HUES48 (cell line): ENCODE measurements around the gene EDDM13.
"Not testable (repeated sequence)": the region's sequence is repeated elsewhere in the genome, so short reads cannot be mapped to it uniquely, and the experiment has no call there.

Source experiments
- H3K27ac ChIP-seq: one replicate; pipeline ENCODE4 v1.7.0; 2013; ENCODE audit warnings: low read depth, low read length, inconsistent platforms
- H3K27me3 ChIP-seq: 2 replicates; pipeline ENCODE4 v1.6.1; 2013; ENCODE audit warnings: mild to moderate bottlenecking, low read length; ENCODE audit not compliant: control insufficient read depth, insufficient read depth
- H3K36me3 ChIP-seq: 2 replicates; pipeline ENCODE4 v1.6.1; 2013; ENCODE audit warnings: low read length; ENCODE audit not compliant: control insufficient read depth, insufficient read depth
- H3K4me1 ChIP-seq: 2 replicates; pipeline ENCODE4 v1.6.1; 2013; ENCODE audit warnings: mild to moderate bottlenecking, low read length; ENCODE audit not compliant: control insufficient read depth, insufficient read depth
- H3K4me3 ChIP-seq: 2 replicates; pipeline ENCODE4 v1.5.1; 2013; ENCODE audit warnings: mild to moderate bottlenecking, low read depth, low read length
- H3K9ac ChIP-seq: 2 replicates; pipeline ENCODE4 v1.6.1; 2013; ENCODE audit warnings: mild to moderate bottlenecking, low read depth, low read length, moderate library complexity
- H3K9me3 ChIP-seq: 2 replicates; pipeline ENCODE4 v1.6.1; 2013; ENCODE audit warnings: low read length; ENCODE audit not compliant: control insufficient read depth, insufficient read depth

The EDDM13 gene

GRCh38 chr19:56321254-56321988 is 48.9 kb downstream of the EDDM13 start:
- H3K4me1 ChIP-seq: no peaks in the 10 kb centered on the region

GRCh38 chr19:56321989-56322440 is 49.5 kb downstream of the EDDM13 start:
- Histone ChIP-seq H3K9ac (no peak overlapping the region), H3K27me3 (no peaks in the 10 kb centered on the region), H3K27ac (no peak overlapping the region), H3K36me3 (no peaks in the 10 kb centered on the region), H3K4me3 (no peak overlapping the region), H3K4me1 (no peaks in the 10 kb centered on the region), H3K9me3 (peaks cover 7% of the 10 kb centered on the region; the same call in 1 of the 2 replicates)

More at GRCh38 chr19:56321254-56321988, 48.9 kb downstream of the EDDM13 start:
- Histone ChIP-seq H3K27ac (no peak overlapping the region), H3K36me3 (no peaks in the 10 kb centered on the region), H3K9ac (no peak overlapping the region), H3K4me3 (no peak overlapping the region), H3K9me3 (peaks cover 2% of the 10 kb centered on the region; the same call in 1 of the 2 replicates), H3K27me3 (no peaks in the 10 kb centered on the region)

GRCh38 chr19:56324436-56324835 is 51.9 kb downstream of the EDDM13 start:
- Histone ChIP-seq H3K9me3 (peaks cover 7% of the 10 kb centered on the region; the same call in 1 of the 2 replicates), H3K9ac (no peak overlapping the region), H3K27ac (no peak overlapping the region), H3K4me3 (no peak overlapping the region), H3K4me1 (no peaks in the 10 kb centered on the region), H3K36me3 (no peaks in the 10 kb centered on the region), H3K27me3 (no peaks in the 10 kb centered on the region)

- no peak overlapping the region for H3K9ac ChIP-seq
- no peaks in the 10 kb centered on the region for H3K27me3 ChIP-seq
- no peak overlapping the region for H3K27ac ChIP-seq
- no peak overlapping the region for H3K4me3 ChIP-seq
- peaks cover 10% of the 10 kb centered on the region; the same call in 1 of the 2 replicates for H3K9me3 ChIP-seq
- no peaks in the 10 kb centered on the region for H3K36me3 ChIP-seq
- no peaks in the 10 kb centered on the region for H3K4me1 ChIP-seq
Measured at GRCh38 chr19:56332695-56333094, 60.1 kb downstream of the EDDM13 start.

- Histone ChIP-seq H3K36me3 (no peaks in the 10 kb centered on the region), H3K9ac (no peak overlapping the region), H3K27me3 (no peaks in the 10 kb centered on the region), H3K27ac (no peak overlapping the region), H3K9me3 (peaks cover 16% of the 10 kb centered on the region), H3K4me3 (no peak overlapping the region), H3K4me1 (no peaks in the 10 kb centered on the region)
Measured at GRCh38 chr19:56333506-56333905, 61.0 kb downstream of the EDDM13 start.

GRCh38 chr19:56335371-56335770 is 62.8 kb downstream of the EDDM13 start:
- not testable (repeated sequence) for H3K9ac ChIP-seq, H3K4me3 ChIP-seq, H3K27ac ChIP-seq, H3K27me3 ChIP-seq, H3K4me1 ChIP-seq, H3K36me3 ChIP-seq
- H3K9me3 ChIP-seq: peaks cover 28% of the 10 kb centered on the region

GRCh38 chr19:56337077-56337476 is 64.5 kb downstream of the EDDM13 start:
- H3K4me1 ChIP-seq, H3K36me3 ChIP-seq, H3K9ac ChIP-seq, H3K27ac ChIP-seq, H3K27me3 ChIP-seq, H3K4me3 ChIP-seq: not testable (repeated sequence)
- H3K9me3 ChIP-seq: peaks cover 37% of the 10 kb centered on the region

- not testable (repeated sequence) for H3K4me1 ChIP-seq, H3K4me3 ChIP-seq, H3K27ac ChIP-seq, H3K36me3 ChIP-seq, H3K9ac ChIP-seq, H3K27me3 ChIP-seq
- peaks cover 50% of the 10 kb centered on the region for H3K9me3 ChIP-seq
Measured at GRCh38 chr19:56339031-56339430, 66.5 kb downstream of the EDDM13 start.

- no peak overlapping the region for H3K27ac ChIP-seq
- no peaks in the 10 kb centered on the region for H3K27me3 ChIP-seq
- H3K9ac ChIP-seq: no peak overlapping the region
- H3K36me3 ChIP-seq: no peaks in the 10 kb centered on the region
- no peak overlapping the region for H3K4me3 ChIP-seq
- H3K4me1 ChIP-seq: peaks cover 10% of the 10 kb centered on the region
- peaks cover 50% of the 10 kb centered on the region for H3K9me3 ChIP-seq
Measured at GRCh38 chr19:56341948-56342347, 69.4 kb downstream of the EDDM13 start.

GRCh38 chr19:56347163-56347778 is 74.7 kb downstream of the EDDM13 start:
- Histone ChIP-seq H3K36me3 (no peaks in the 10 kb centered on the region), H3K27me3 (no peaks in the 10 kb centered on the region), H3K4me1 (peaks cover 19% of the 10 kb centered on the region), H3K9ac (no peak overlapping the region), H3K4me3 (no peak overlapping the region), H3K9me3 (peaks cover 16% of the 10 kb centered on the region), H3K27ac (no peak overlapping the region)

- Histone ChIP-seq H3K27ac (no peak overlapping the region), H3K4me1 (peaks cover 19% of the 10 kb centered on the region), H3K27me3 (no peaks in the 10 kb centered on the region), H3K9me3 (peaks cover 8% of the 10 kb centered on the region), H3K4me3 (no peak overlapping the region), H3K9ac (no peak overlapping the region), H3K36me3 (no peaks in the 10 kb centered on the region)
Measured at GRCh38 chr19:56348289-56348877, 75.8 kb downstream of the EDDM13 start.
